GM18508 (cell line): ENCODE results near the gene TTN.

Experiments
- ATAC-seq: cut with Tn5 transposase; IDR thresholded peaks from one replicate; pipeline ENCODE4 v1.9.1; 2021; ENCODE audit warnings: moderate number of reproducible peaks; ENCODE audit not compliant: insufficient read depth, unreplicated experiment

The TTN gene

DNA sequence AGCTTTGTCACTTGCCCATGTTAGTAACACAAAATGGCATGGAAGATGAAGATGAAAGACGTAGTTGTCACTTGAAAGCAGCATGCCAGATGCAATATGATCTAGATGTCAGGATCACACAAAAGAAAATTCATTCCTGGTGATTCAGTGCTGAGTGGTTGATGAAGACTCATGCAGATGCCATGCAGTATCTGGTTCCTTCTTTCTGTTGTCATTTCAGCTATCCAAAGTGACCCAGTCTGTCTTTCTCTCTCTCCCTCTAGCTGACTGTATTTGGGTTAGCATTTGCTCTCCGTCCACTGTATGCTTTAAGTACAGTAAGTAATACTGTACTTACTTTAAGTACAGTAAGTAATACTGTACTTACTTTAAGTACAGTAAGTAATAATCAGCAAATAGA, 50.4 kb downstream of the TTN start:
- no peak for ATAC-seq

DNA sequence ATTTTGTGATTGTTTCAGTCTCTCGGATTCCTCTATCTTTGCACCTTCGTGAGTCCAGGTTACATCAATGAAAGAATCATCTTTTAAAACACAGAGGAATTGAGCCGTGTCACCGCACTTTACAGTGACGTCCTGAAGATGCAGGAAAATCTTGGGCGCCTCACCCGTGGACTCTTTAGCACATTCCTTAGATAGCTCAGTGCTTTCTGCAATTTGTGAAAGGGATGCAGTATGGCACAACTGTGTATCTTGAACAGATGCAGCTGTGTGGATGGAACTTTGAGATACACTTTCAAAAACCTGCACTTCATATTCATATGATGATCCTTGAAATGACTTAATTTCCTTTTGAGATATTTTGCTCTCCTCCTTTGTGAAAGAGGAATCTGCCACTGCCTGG, 50.9 kb downstream of the TTN start:
- ATAC-seq = no peak

- no peak for ATAC-seq
These were observed 59.5 kb downstream of the TTN start for GRCh38 chr2:178747767-178748166.

- ATAC-seq = no peak
These were observed 72.7 kb downstream of the TTN start for GRCh38 chr2:178734518-178734917.

DNA sequence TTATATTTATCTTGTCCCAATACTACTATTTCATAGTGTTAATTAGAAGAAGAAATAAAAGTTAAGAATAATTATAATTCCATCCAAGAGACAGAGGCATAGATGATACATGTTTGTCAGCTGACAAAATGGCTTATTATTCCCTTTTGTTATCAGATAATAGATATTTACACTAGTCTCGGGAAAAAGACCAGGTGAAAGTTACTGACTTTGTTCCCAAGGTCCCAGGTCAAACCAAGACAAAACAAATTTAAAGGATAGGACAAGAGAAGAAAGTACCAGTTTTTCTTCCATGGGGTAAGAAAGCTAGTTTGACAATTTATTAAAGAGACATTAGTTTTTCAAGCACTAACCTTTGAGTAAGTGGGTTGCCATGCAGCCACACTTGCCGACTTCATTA, 73.2 kb downstream of the TTN start:
- ATAC-seq = no peak

- no peak for ATAC-seq
These were observed 74.3 kb downstream of the TTN start for GRCh38 chr2:178732913-178733312.

- no peak for ATAC-seq
These were observed 75.9 kb downstream of the TTN start for GRCh38 chr2:178731300-178731699.

GRCh38 chr2:178730049-178730448, 77.2 kb downstream of the TTN start:
- ATAC-seq = no peak

GRCh38 chr2:178723786-178724346, 83.4 kb downstream of the TTN start:
- no peak for ATAC-seq

DNA sequence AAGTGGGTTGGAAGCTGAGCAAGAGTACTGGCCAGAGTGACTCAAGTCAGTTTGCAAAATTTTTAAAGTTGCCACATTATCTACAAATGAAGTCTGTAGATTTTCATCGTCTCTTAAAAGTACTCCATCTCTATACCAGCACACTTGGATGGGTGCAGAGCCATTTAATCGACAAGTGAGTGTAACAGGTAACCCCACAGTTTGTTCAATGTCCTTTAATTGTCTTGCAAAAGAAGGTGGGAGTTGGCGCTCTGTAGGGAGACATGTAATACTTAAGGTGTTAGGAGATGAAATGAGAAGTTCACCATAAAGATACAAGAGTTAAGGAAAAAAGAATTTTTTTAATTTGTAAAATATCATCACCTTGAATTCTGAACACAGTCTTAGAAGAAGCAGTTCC, 84.9 kb downstream of the TTN start:
- no peak for ATAC-seq

GRCh38 chr2:178718988-178719387, 88.2 kb downstream of the TTN start:
- no peak for ATAC-seq

DNA sequence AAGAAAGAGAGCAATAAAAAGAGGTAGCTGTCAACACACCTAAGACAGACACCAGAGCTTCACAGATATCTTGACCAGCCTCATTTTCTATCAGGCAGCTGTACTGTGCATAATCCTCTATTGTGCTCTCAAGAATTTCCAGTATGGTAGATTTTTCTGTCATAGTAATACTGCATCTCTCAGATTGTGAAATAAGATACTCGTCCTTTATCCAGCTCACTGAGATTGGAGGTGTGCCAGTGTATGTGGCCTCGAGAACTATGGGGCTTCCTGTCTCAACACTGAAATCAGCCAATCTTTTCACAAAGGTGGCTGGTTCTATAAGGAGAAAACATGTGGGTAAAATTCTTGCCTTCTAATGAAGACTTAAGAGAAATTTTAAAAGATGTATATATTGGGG, 88.9 kb downstream of the TTN start:
- no peak for ATAC-seq

GRCh38 chr2:178716394-178716793, 90.8 kb downstream of the TTN start:
- no peak for ATAC-seq

GRCh38 chr2:178715366-178715765, 91.9 kb downstream of the TTN start:
- ATAC-seq = no peak

GRCh38 chr2:178707476-178707875, 99.7 kb downstream of the TTN start:
- ATAC-seq = no peak

GRCh38 chr2:178704876-178705275, 102.3 kb downstream of the TTN start:
- ATAC-seq = no peak

- no peak for ATAC-seq
These were observed 104.9 kb downstream of the TTN start for GRCh38 chr2:178702361-178702760.

DNA sequence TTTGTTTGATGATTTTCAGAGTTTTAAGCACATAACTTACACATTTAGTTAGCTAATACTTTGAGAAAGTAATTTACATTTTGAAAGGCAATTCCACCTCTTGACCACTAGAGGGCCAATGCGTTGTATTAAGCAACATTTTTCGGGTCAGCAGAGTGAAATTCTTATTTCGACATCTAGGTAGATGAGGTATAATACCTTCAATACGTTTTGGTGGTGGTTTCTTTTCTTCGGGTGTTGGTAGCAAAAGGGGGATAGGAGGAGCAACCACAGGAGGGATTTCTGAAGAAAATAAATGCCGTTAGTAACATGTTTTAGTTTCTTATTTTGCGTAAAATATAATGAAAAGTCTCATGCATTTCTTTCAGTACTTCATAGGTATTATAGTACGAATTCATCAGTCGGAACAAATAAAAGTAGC, 106.3 kb downstream of the TTN start:
- ATAC-seq = no peak

GRCh38 chr2:178700136-178700535, 107.1 kb downstream of the TTN start:
- ATAC-seq = no peak

GRCh38 chr2:178692845-178693244, 114.4 kb downstream of the TTN start:
- ATAC-seq = no peak

GRCh38 chr2:178689808-178690207, 117.4 kb downstream of the TTN start:
- ATAC-seq = no peak

GRCh38 chr2:178683877-178684276, 123.3 kb downstream of the TTN start:
- no peak for ATAC-seq

- no peak for ATAC-seq
These were observed 126.1 kb downstream of the TTN start for GRCh38 chr2:178681081-178681480.
